Immature natural killer cell (primary cell): ENCODE results near the gene COPG1. TPM values are rescaled to one million over a fixed set of nuclear protein-coding genes. Genes with fewer than 3 reads are reported as not detected.
A peak's percentile ranks its signal among the peaks of the same experiment; 100 is the strongest.
"Not testable (repeated sequence)": the region's sequence is repeated elsewhere in the genome, so short reads cannot be mapped to it uniquely, and the experiment has no call there.

Experiments
- DNase-seq, 3 donors: peaks; one replicate each; pipeline ENCODE4 v3.0.0; 2022; ENCODE audit warnings: mixed read lengths in 1 of 3
- H3K27ac Mint-ChIP-seq, 6 donors: one replicate each; pipeline ENCODE4 v1.8.0; 2020; ENCODE audit warnings: mixed read lengths in 6 of 6, mild to moderate bottlenecking in 5 of 6, inconsistent platforms in 4 of 6, moderate library complexity in 3 of 6
- H3K27me3 Mint-ChIP-seq, 3 donors: one replicate each; pipeline ENCODE4 v1.8.0; 2020 to 2021; ENCODE audit warnings: low read depth in 3 of 3, mild to moderate bottlenecking in 3 of 3, mixed read lengths in 3 of 3, moderate library complexity in 3 of 3, inconsistent platforms in 1 of 3
- H3K36me3 Mint-ChIP-seq, 3 donors: one replicate each; pipeline ENCODE4 v1.8.0; 2020; ENCODE audit warnings: mixed read lengths in 3 of 3, inconsistent platforms in 2 of 3, mild to moderate bottlenecking in 2 of 3
- H3K4me1 Mint-ChIP-seq, 2 donors: one replicate each; pipeline ENCODE4 v1.8.0; 2020; ENCODE audit warnings: inconsistent platforms in 2 of 2, mild to moderate bottlenecking in 2 of 2, mixed read lengths in 2 of 2, moderate library complexity in 1 of 2
- H3K4me3 Mint-ChIP-seq, 5 donors: one replicate each; pipeline ENCODE4 v1.8.0; 2020; ENCODE audit warnings: mild to moderate bottlenecking in 5 of 5, mixed read lengths in 5 of 5, inconsistent platforms in 3 of 5, moderate library complexity in 3 of 5
- H3K9me3 Mint-ChIP-seq, 6 donors: one replicate each; pipeline ENCODE4 v1.8.0; 2020; ENCODE audit warnings: mild to moderate bottlenecking in 6 of 6, mixed read lengths in 6 of 6, inconsistent platforms in 4 of 6, moderate library complexity in 3 of 6
- polyA plus RNA-seq, 3 donors: library from polyadenylated mRNA; unstranded; fragments of 300-500 nt; fragmentation: Illumina TruSeq; gene quantifications; one replicate each; pipeline ENCODE4 v1.2.3, GENCODE V29; 2021

COPG1 gene
- polyA plus RNA-seq, 3 donors from 2014 or later: 35.2 to 139 (median 64.6) TPM

- Mint-ChIP-seq H3K36me3 (peaks cover 11 to 63% (median 24%) of the 10 kb centered on the region in 3 donors), H3K4me3 (no peak overlapping the region), H3K4me1 (peaks cover 22 to 33% of the 10 kb centered on the region in 2 donors), H3K27me3 (peaks cover 2 to 8% (median 5%) of the 10 kb centered on the region in 3 donors), H3K9me3 (no peaks in the 10 kb centered on the region), H3K27ac (peak overlapping the region in 1 of 6 donors; percentile 30)
- DNase-seq: no peak
Measured at GRCh38 chr3:129254536-129255230, 5.3 kb downstream of the COPG1 start.

- no peak overlapping the region for H3K4me3 Mint-ChIP-seq
Measured at GRCh38 chr3:129256270-129256669, 6.9 kb downstream of the COPG1 start.

GRCh38 chr3:129257609-129258008, 8.2 kb downstream of the COPG1 start:
- Mint-ChIP-seq H3K4me1 (peaks cover 4 to 21% of the 10 kb centered on the region in 2 donors), H3K27me3 (no peaks in the 10 kb centered on the region), H3K4me3 (no peak overlapping the region), H3K27ac (peak overlapping the region in 1 of 6 donors; percentile 34), H3K9me3 (no peaks in the 10 kb centered on the region), H3K36me3 (peaks cover 19 to 74% (median 35%) of the 10 kb centered on the region in 3 donors)
- no peak for DNase-seq

More at GRCh38 chr3:129256270-129256669, 6.9 kb downstream of the COPG1 start:
- Mint-ChIP-seq H3K9me3 (no peaks in the 10 kb centered on the region), H3K4me1 (peaks cover 12 to 25% of the 10 kb centered on the region in 2 donors), H3K27me3 (peaks cover 0 to 3% (median 0%) of the 10 kb centered on the region in 3 donors), H3K36me3 (peaks cover 15 to 70% (median 28%) of the 10 kb centered on the region in 3 donors), H3K27ac (peak overlapping the region in 2 of 6 donors; percentile 11 to 34)
- no peak for DNase-seq

- Mint-ChIP-seq H3K9me3 (no peaks in the 10 kb centered on the region), H3K27me3 (no peaks in the 10 kb centered on the region), H3K27ac (no peak overlapping the region)
Measured at GRCh38 chr3:129259612-129260477, 10.4 kb downstream of the COPG1 start.

GRCh38 chr3:129260606-129261005, 11.2 kb downstream of the COPG1 start:
- H3K36me3 Mint-ChIP-seq: peaks cover 28 to 70% (median 38%) of the 10 kb centered on the region in 3 donors
- H3K4me3 Mint-ChIP-seq: no peak overlapping the region
- H3K9me3 Mint-ChIP-seq: no peaks in the 10 kb centered on the region
- peaks cover 0 to 11% of the 10 kb centered on the region in 2 donors for H3K4me1 Mint-ChIP-seq
- H3K27me3 Mint-ChIP-seq: no peaks in the 10 kb centered on the region
- DNase-seq: no peak
- H3K27ac Mint-ChIP-seq: peak overlapping the region in 1 of 6 donors; percentile 36

More at GRCh38 chr3:129259612-129260477, 10.4 kb downstream of the COPG1 start:
- H3K36me3 Mint-ChIP-seq: peaks cover 28 to 72% (median 38%) of the 10 kb centered on the region in 3 donors
- peaks cover 0 to 11% of the 10 kb centered on the region in 2 donors for H3K4me1 Mint-ChIP-seq
- no peak for DNase-seq
- H3K4me3 Mint-ChIP-seq: no peak overlapping the region

- H3K9me3 Mint-ChIP-seq: no peaks in the 10 kb centered on the region
- H3K27me3 Mint-ChIP-seq: no peaks in the 10 kb centered on the region
- DNase-seq: no peak
- H3K27ac Mint-ChIP-seq: peak overlapping the region in 1 of 6 donors; percentile 17
- H3K4me3 Mint-ChIP-seq: no peak overlapping the region
- H3K36me3 Mint-ChIP-seq: peaks cover 33 to 67% (median 35%) of the 10 kb centered on the region in 3 donors
- H3K4me1 Mint-ChIP-seq: peaks cover 0 to 11% of the 10 kb centered on the region in 2 donors
Measured at GRCh38 chr3:129261894-129262293, 12.5 kb downstream of the COPG1 start.

GRCh38 chr3:129263161-129263910, 13.9 kb downstream of the COPG1 start:
- H3K27me3 Mint-ChIP-seq: peaks cover 0 to 2% (median 0%) of the 10 kb centered on the region in 3 donors
- peak overlapping the region in 1 of 6 donors; percentile 37 for H3K27ac Mint-ChIP-seq
- no peaks in the 10 kb centered on the region for H3K9me3 Mint-ChIP-seq
- H3K4me1 Mint-ChIP-seq: peaks cover 0 to 11% of the 10 kb centered on the region in 2 donors
- peaks cover 27 to 66% (median 36%) of the 10 kb centered on the region in 3 donors for H3K36me3 Mint-ChIP-seq
- no peak for DNase-seq
- no peak overlapping the region for H3K4me3 Mint-ChIP-seq

GRCh38 chr3:129264994-129265393, 15.6 kb downstream of the COPG1 start:
- not testable (repeated sequence) for DNase-seq, H3K4me3 Mint-ChIP-seq, H3K9me3 Mint-ChIP-seq, H3K27ac Mint-ChIP-seq, H3K27me3 Mint-ChIP-seq
- Mint-ChIP-seq H3K4me1 (peaks cover 0 to 11% of the 10 kb centered on the region in 2 donors), H3K36me3 (peaks cover 22 to 70% (median 35%) of the 10 kb centered on the region in 3 donors)

GRCh38 chr3:129266651-129267050, 17.2 kb downstream of the COPG1 start:
- peak overlapping the region in 1 of 6 donors; percentile 29 for H3K27ac Mint-ChIP-seq
- no peak overlapping the region for H3K4me3 Mint-ChIP-seq
- no peak for DNase-seq
- H3K9me3 Mint-ChIP-seq: no peaks in the 10 kb centered on the region
- peaks cover 0 to 2% of the 10 kb centered on the region in 2 donors for H3K4me1 Mint-ChIP-seq
- peaks cover 0 to 2% (median 0%) of the 10 kb centered on the region in 3 donors for H3K27me3 Mint-ChIP-seq
- peaks cover 15 to 71% (median 34%) of the 10 kb centered on the region in 3 donors for H3K36me3 Mint-ChIP-seq

- Mint-ChIP-seq H3K36me3 (peaks cover 14 to 68% (median 27%) of the 10 kb centered on the region in 3 donors), H3K9me3 (no peaks in the 10 kb centered on the region), H3K27me3 (peaks cover 0 to 2% (median 0%) of the 10 kb centered on the region in 3 donors), H3K4me3 (no peak overlapping the region), H3K4me1 (no peaks in the 10 kb centered on the region), H3K27ac (no peak overlapping the region)
- DNase-seq: no peak
Measured at GRCh38 chr3:129268396-129268795, 19.0 kb downstream of the COPG1 start.

GRCh38 chr3:129271674-129272073, 22.3 kb downstream of the COPG1 start:
- H3K27ac Mint-ChIP-seq: no peak overlapping the region
- H3K36me3 Mint-ChIP-seq: peaks cover 25 to 78% (median 28%) of the 10 kb centered on the region in 3 donors
- H3K9me3 Mint-ChIP-seq: no peaks in the 10 kb centered on the region

GRCh38 chr3:129276385-129276784, 27.0 kb downstream of the COPG1 start:
- peaks cover 14 to 46% (median 28%) of the 10 kb centered on the region in 3 donors for H3K36me3 Mint-ChIP-seq
- DNase-seq: no peak

More at GRCh38 chr3:129271674-129272073, 22.3 kb downstream of the COPG1 start:
- Mint-ChIP-seq H3K4me1 (no peaks in the 10 kb centered on the region), H3K4me3 (no peak overlapping the region), H3K27me3 (peaks cover 0 to 2% (median 0%) of the 10 kb centered on the region in 3 donors)
- no peak for DNase-seq

GRCh38 chr3:129277829-129278271, 28.4 kb downstream of the COPG1 start:
- H3K4me3 Mint-ChIP-seq: peak overlapping the region; percentile 85 to 96 (median 86)
- H3K27me3 Mint-ChIP-seq: peaks cover 0 to 8% (median 7%) of the 10 kb centered on the region in 3 donors
- H3K9me3 Mint-ChIP-seq: no peaks in the 10 kb centered on the region
- H3K36me3 Mint-ChIP-seq: peaks cover 12 to 41% (median 28%) of the 10 kb centered on the region in 3 donors
- no peak for DNase-seq
- H3K27ac Mint-ChIP-seq: peak overlapping the region; percentile 93 to 95 (median 95)
- H3K4me1 Mint-ChIP-seq: peaks cover 25 to 33% of the 10 kb centered on the region in 2 donors

More at GRCh38 chr3:129276385-129276784, 27.0 kb downstream of the COPG1 start:
- H3K9me3 Mint-ChIP-seq: no peaks in the 10 kb centered on the region
- H3K27ac Mint-ChIP-seq: peak overlapping the region; percentile 2 to 76 (median 34)
- H3K4me3 Mint-ChIP-seq: no peak overlapping the region
- H3K27me3 Mint-ChIP-seq: peaks cover 0 to 8% (median 7%) of the 10 kb centered on the region in 3 donors
- H3K4me1 Mint-ChIP-seq: peaks cover 16 to 20% of the 10 kb centered on the region in 2 donors
